ENCODE results near the gene TMEM203.

Gene TMEM203

DNA sequence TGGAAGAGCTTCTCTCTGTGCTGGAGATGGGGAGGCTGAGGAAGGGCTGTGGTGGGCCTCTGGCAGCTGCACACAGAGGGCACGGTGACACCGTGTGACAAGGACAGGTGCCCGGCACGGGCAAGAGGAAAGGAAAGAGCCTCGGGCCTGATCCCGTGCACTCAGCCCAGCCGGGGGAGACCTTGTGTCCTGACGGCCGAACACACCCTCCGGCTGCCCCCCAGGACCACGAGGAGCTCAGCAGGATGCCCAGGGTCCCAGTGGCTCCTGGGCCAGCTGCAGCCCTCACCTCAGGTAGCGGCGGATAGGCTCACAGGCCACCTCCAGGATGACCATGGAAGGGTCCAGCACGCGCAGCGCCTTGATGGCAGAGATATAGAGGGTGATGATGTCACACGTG is 22.6 kb downstream of the TMEM203 start:
- Histone ChIP-seq H2AFZ (no peak overlapping the region), H3K9me3 (ENCODE audit: control insufficient read depth, low read length) (no peaks in the 10 kb centered on the region), H3K4me2 (ENCODE audit: low read length) (no peak overlapping the region), H3K4me3 (ENCODE audit: low read depth, low read length) (no peak overlapping the region), H3K79me2 (peaks cover 4% of the 10 kb centered on the region), H3K36me3 (ENCODE audit: control insufficient read depth, insufficient read depth, low read length) (no peaks in the 10 kb centered on the region), H3K4me1 (peaks cover 2% of the 10 kb centered on the region), H3K9ac (no peak overlapping the region), H3K27ac (no peak overlapping the region), H3K27me3 (ENCODE audit: control insufficient read depth, insufficient read depth, low read length) (no peaks in the 10 kb centered on the region)
- TF ChIP-seq, protein P1, sequence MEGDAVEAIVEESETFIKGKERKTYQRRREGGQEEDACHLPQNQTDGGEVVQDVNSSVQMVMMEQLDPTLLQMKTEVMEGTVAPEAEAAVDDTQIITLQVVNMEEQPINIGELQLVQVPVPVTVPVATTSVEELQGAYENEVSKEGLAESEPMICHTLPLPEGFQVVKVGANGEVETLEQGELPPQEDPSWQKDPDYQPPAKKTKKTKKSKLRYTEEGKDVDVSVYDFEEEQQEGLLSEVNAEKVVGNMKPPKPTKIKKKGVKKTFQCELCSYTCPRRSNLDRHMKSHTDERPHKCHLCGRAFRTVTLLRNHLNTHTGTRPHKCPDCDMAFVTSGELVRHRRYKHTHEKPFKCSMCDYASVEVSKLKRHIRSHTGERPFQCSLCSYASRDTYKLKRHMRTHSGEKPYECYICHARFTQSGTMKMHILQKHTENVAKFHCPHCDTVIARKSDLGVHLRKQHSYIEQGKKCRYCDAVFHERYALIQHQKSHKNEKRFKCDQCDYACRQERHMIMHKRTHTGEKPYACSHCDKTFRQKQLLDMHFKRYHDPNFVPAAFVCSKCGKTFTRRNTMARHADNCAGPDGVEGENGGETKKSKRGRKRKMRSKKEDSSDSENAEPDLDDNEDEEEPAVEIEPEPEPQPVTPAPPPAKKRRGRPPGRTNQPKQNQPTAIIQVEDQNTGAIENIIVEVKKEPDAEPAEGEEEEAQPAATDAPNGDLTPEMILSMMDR (IDR thresholded peaks at IDR 0.05) = no peak

DNA sequence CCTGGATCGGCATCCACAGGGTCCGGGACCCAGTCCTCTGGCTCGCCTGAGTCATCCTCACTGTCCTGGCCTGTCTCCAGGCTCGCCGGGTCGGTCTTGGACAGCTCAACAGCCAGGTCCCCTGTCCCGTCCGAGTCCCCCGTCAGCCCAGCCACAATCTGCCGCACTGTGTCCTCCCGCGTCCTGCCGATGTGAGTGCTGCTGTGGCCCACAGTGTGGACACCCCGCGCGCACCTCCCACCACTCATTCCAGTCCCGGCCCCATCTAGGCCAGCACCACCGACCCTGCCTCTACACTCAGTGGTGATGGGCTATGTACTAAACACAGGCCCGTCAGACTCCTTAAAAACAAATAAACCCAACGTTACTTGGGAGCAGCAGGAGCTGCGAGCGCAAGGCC is 23.8 kb downstream of the TMEM203 start:
- H3K36me3 ChIP-seq (ENCODE audit: control insufficient read depth, insufficient read depth, low read length) = no peaks in the 10 kb centered on the region
- TF ChIP-seq, protein P1 (IDR thresholded peaks at IDR 0.05) = no peak

DNA sequence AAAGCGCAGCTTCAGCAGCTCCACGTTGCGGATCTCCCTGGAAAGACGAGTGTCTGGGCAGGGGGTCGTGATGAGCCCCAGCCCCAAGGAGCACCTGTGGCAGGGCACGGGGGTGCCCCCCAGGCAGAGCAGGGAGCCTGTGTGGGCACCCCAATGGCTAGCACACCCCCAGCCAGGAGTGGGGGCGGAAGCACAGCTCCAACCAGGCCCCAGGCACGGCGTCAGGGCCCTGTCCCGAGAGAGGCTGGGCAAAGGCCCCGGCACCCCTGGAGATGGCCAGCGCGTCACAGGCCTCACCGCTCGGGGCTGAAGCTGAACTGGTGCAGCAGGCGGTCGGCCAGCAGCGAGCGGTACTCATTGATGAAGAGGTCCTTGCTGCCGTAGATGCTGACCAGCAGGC is 25.0 kb downstream of the TMEM203 start:
- H3K4me3 ChIP-seq (ENCODE audit: low read depth, low read length) = no peak overlapping the region
- no peaks in the 10 kb centered on the region for H3K4me1 ChIP-seq
- TF ChIP-seq, protein P1 (IDR thresholded peaks at IDR 0.05) = no peak
- H3K79me2 ChIP-seq = no peaks in the 10 kb centered on the region
- H3K36me3 ChIP-seq (ENCODE audit: control insufficient read depth, insufficient read depth, low read length) = no peaks in the 10 kb centered on the region
- no peak overlapping the region for H2AFZ ChIP-seq
- H3K9me3 ChIP-seq (ENCODE audit: control insufficient read depth, low read length) = no peaks in the 10 kb centered on the region
- H3K27ac ChIP-seq = no peak overlapping the region
- no peak overlapping the region for H3K4me2 ChIP-seq (ENCODE audit: low read length)
- H3K9ac ChIP-seq = no peak overlapping the region
- H3K27me3 ChIP-seq (ENCODE audit: control insufficient read depth, insufficient read depth, low read length) = no peaks in the 10 kb centered on the region

More for the DNA sequence above, 23.8 kb downstream of the TMEM203 start:
- Histone ChIP-seq H3K4me1 (no peaks in the 10 kb centered on the region), H3K27me3 (ENCODE audit: control insufficient read depth, insufficient read depth, low read length) (no peaks in the 10 kb centered on the region), H3K79me2 (no peaks in the 10 kb centered on the region), H3K27ac (no peak overlapping the region), H3K9ac (no peak overlapping the region), H3K4me2 (ENCODE audit: low read length) (no peak overlapping the region), H2AFZ (no peak overlapping the region), H3K4me3 (ENCODE audit: low read depth, low read length) (no peak overlapping the region), H3K9me3 (ENCODE audit: control insufficient read depth, low read length) (no peaks in the 10 kb centered on the region)

DNA sequence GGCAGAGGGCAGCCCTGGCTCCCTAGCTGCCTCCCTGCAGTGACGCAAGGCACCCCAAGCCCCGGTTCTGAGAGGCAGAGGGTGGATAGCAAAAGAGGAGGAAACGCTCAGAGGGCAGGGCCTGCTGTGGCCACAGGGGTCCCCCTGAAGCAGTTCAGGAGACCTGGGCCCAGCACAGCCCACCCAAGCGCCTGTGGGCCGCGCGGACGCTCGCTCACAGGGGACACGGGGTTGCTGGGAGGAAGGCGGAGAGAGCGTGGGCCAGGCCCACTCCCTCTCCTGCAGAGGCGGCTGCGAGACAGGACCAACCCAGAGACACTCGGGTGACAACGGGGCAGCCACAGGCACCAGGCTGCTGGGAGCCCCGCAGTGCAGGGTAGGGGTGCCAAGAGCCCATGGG is 25.7 kb downstream of the TMEM203 start:
- H3K9ac ChIP-seq = no peak overlapping the region
- no peak overlapping the region for H3K4me3 ChIP-seq (ENCODE audit: low read depth, low read length)
- H3K4me2 ChIP-seq (ENCODE audit: low read length) = no peak overlapping the region
- H3K27ac ChIP-seq = no peak overlapping the region
- H3K79me2 ChIP-seq = no peaks in the 10 kb centered on the region
- H3K36me3 ChIP-seq (ENCODE audit: control insufficient read depth, insufficient read depth, low read length) = no peaks in the 10 kb centered on the region
- no peaks in the 10 kb centered on the region for H3K27me3 ChIP-seq (ENCODE audit: control insufficient read depth, insufficient read depth, low read length)
- H3K4me1 ChIP-seq = no peaks in the 10 kb centered on the region
- H2AFZ ChIP-seq = no peak overlapping the region
- H3K9me3 ChIP-seq (ENCODE audit: control insufficient read depth, low read length) = no peaks in the 10 kb centered on the region
- TF ChIP-seq, protein P1 (IDR thresholded peaks at IDR 0.05) = no peak

DNA sequence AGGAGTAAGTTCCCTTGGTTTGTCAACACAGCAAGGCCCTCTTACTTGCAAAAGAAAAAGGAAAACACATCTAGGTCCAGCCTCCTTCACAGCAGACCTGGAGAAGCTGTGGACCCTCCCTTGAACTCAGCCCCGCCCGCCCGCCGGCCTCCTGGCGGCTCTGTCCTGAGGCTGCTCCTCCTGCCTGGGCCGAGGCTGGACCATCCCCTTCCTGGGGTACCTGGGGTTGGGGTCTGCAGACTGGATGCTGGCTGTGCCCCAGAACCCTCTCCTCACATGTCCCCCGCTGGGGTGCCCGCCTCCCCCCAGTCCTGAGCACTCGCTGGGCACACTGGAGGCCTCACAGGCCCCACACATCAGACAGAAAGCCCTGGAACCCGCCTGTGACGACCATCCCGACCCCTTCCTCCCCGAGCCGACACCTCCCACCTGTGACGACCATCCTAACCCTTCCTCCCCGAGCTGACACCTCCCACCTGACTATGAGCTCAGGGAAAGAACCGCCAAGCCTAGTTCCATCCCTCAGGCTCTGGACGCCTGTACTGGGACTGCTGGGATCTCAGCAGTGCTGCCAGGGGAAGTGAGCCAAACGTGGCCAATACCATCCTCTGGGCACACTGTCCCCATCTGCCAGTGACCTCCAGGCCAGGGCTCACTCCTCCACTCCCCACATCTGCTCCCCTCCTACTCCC is 26.4 kb downstream of the TMEM203 start:
- no peaks in the 10 kb centered on the region for H3K9me3 ChIP-seq (ENCODE audit: control insufficient read depth, low read length)
- H3K4me1 ChIP-seq = no peaks in the 10 kb centered on the region
- H3K9ac ChIP-seq = no peak overlapping the region
- no peak overlapping the region for H3K27ac ChIP-seq
- no peaks in the 10 kb centered on the region for H3K79me2 ChIP-seq
- no peak overlapping the region for H2AFZ ChIP-seq
- TF ChIP-seq, protein P1 (IDR thresholded peaks at IDR 0.05) = no peak
- no peaks in the 10 kb centered on the region for H3K27me3 ChIP-seq (ENCODE audit: control insufficient read depth, insufficient read depth, low read length)
- no peaks in the 10 kb centered on the region for H3K36me3 ChIP-seq (ENCODE audit: control insufficient read depth, insufficient read depth, low read length)
- no peak overlapping the region for H3K4me2 ChIP-seq (ENCODE audit: low read length)
- H3K4me3 ChIP-seq (ENCODE audit: low read depth, low read length) = no peak overlapping the region
